GM21619 (cell line): ENCODE measurements around the gene MRM3.
"Not testable (repeated sequence)": the region's sequence is repeated elsewhere in the genome, so short reads cannot be mapped to it uniquely, and the experiment has no call there.

Source experiments
- ATAC-seq: cut with Tn5 transposase; IDR thresholded peaks from one replicate; pipeline ENCODE4 v1.9.1; 2021; ENCODE audit not compliant: unreplicated experiment

Gene MRM3

GRCh38 chr17:823501-823902, 41.3 kb downstream of the MRM3 start:
- no peak for ATAC-seq

GRCh38 chr17:824378-824777, 42.2 kb downstream of the MRM3 start:
- no peak for ATAC-seq

DNA sequence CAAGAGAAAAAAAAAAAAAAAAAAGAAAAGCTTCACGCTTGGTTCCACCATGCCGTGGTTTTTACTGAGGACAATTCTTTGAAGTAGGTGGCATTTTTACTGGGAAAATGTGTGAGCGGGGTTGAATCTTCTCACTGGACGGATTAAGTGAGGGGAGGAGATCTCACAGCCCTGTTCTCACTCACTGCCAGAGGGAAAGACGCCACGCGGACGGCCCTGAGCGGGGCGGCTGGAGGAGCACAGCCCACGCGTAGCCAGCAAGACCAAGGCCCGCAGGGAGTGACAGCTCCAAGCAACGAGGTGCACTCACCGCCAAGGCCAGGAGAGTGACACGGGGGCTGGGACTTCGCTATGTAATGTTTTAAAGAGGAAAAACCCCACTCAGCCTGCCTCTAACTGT, 43.1 kb downstream of the MRM3 start:
- ATAC-seq = no peak

DNA sequence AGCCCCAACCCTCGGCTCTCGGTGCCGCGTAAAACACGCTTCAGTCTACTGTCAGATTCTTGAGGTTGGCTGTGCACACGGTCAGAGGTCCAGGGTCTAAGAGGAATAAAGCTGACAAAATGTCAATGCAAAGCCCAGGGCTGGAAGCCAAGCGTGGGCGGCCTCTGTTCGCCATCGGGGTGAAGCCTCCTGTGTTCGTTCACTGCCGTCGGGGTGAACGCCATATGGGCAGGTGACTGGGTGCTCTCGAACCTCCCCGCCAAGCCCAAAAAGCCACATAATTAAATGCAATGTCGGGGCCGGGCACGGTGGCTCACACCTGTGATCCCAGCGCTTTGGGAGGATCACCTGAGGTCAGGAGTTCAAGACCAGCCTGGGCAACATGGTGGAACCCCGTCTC, 44.6 kb downstream of the MRM3 start:
- ATAC-seq = no peak

- ATAC-seq = no peak
Observed at GRCh38 chr17:828761-829160, 46.6 kb downstream of the MRM3 start.

DNA sequence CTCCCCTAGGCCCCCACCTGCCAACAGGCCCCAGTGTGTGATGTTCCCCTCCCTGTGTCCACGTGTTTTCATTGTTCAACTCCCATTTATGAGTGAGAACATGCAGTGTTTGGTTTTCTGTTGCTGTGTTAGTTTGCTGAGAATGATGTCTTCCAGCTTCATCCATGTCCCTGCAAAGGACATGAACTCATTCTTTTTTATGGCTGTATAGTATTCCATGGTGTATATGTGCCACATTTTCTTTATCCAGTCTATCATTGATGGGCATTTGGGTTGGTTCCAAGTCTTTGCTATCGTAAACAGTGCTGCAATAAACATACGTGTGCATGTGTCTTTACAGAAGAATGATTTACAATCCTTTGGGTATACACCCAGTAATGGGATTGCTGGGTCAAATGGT, 47.5 kb downstream of the MRM3 start:
- not testable (repeated sequence) for ATAC-seq

- ATAC-seq = no peak
Observed at GRCh38 chr17:830381-830780, 48.2 kb downstream of the MRM3 start.

- ATAC-seq = no peak
Observed at GRCh38 chr17:830950-831349, 48.8 kb downstream of the MRM3 start.

- no peak for ATAC-seq
Observed at GRCh38 chr17:834136-834535, 52.0 kb downstream of the MRM3 start.

DNA sequence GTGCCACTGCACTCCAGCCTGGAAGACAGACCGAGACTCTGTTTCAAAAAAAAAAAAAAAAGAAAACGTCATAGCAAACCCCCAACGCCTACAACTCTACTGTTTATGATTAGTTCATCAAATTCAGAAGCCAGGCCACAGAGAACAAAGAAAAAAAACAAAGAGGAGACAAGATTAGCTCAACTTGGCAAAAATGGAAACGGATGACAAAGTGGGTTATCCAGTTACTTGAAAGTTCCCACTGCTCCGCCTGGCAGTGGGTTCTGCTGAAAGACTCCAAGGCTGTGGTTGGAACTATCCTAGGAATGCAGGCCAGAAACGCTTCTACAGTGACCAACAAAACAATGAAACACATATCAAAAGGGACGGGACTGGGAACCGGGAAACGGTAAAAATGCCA, 53.1 kb downstream of the MRM3 start:
- no peak for ATAC-seq

DNA sequence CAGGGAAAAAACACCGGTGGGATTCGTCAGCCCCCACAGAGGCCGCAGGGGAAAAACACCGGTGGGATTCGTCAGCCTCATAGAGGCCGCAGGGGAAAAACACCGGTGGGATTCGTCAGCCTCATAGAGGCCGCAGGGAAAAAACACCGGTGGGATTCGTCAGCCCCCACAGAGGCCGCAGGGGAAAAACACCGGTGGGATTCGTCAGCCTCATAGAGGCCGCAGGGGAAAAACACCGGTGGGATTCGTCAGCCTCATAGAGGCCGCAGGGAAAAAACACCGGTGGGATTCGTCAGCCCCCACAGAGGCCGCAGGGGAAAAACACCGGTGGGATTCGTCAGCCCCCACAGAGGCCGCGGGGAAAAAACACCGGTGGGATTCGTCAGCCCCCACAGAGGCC, 53.6 kb downstream of the MRM3 start:
- not testable (repeated sequence) for ATAC-seq

GRCh38 chr17:836151-836550, 54.0 kb downstream of the MRM3 start:
- ATAC-seq = no peak

GRCh38 chr17:838486-838885, 56.3 kb downstream of the MRM3 start:
- no peak for ATAC-seq

GRCh38 chr17:841313-841712, 59.2 kb downstream of the MRM3 start:
- no peak for ATAC-seq
